HEK293 (cell line): Measurements from ENCODE around the gene UBE2G2.
"Not testable (repeated sequence)": the region's sequence is repeated elsewhere in the genome, so short reads cannot be mapped to it uniquely, and the experiment has no call there.

ENCODE experiments used
- CTCF ChIP-seq: fragments of 450-650 bp; formaldehyde crosslinking; IDR thresholded peaks from 2 replicates; pipeline ENCODE4 v1.5.1; 2016; ENCODE audit warnings: missing biosample characterization, missing genetic modification characterization
- IKZF3 ChIP-seq: fragments of 450-650 bp; IDR thresholded peaks from 2 replicates; pipeline ENCODE4 v1.5.0; 2018; ENCODE audit warnings: missing biosample characterization, mild to moderate bottlenecking, missing genetic modification characterization, moderate library complexity
- ZNF501 ChIP-seq: fragments of 450-650 bp; formaldehyde crosslinking; IDR thresholded peaks from 2 replicates; pipeline ENCODE4 v1.5.1; 2016; ENCODE audit warnings: missing biosample characterization, missing genetic modification characterization
- ZNF792 ChIP-seq: fragments of 450-650 bp; formaldehyde crosslinking; IDR thresholded peaks from 2 replicates; pipeline ENCODE4 v1.5.1; 2016; ENCODE audit warnings: missing biosample characterization, missing genetic modification characterization

GRCh38 chr21:44832516-44833255 is 31.1 kb upstream of the UBE2G2 start:
- not testable (repeated sequence) for TF ChIP-seq ZNF792, CTCF, IKZF3, ZNF501 (tag by site-specific recombination)
